Gastroesophageal sphincter (tissue), 4 donors: Measurements from ENCODE around the gene R3HDML. TPM values are rescaled to one million over a fixed set of nuclear protein-coding genes. Genes with fewer than 3 reads are reported as not detected.
"Not testable (repeated sequence)": the region's sequence is repeated elsewhere in the genome, so short reads cannot be mapped to it uniquely, and the experiment has no call there.

Source experiments
- ATAC-seq: fragments of 150-250 bp; one replicate; pipeline ENCODE4 v1.9.1; 2016; ENCODE audit warnings: mild to moderate bottlenecking, moderate library complexity
- H3K27ac ChIP-seq, 4 donors: fragments of 200-600 bp; sonication (generic) in 3 of 4; 1 replicate in 3 of 4; 2 replicates in 1 of 4; pipeline ENCODE4 v1.5.1; 2016 to 2019
- H3K27me3 ChIP-seq: fragments of 200-600 bp; sonication (generic); one replicate; pipeline ENCODE4 v1.5.1; 2019
- H3K36me3 ChIP-seq, 2 donors: fragments of 200-600 bp; sonication (generic); one replicate each; pipeline ENCODE4 v1.5.1; 2019; ENCODE audit warnings: control low read depth in 1 of 2
- H3K4me1 ChIP-seq, 3 donors: fragments of 200-600 bp; sonication (generic); 1 replicate in 2 of 3; 2 replicates in 1 of 3; pipeline ENCODE4 v1.5.1; 2016 to 2019; ENCODE audit warnings: control low read depth in 2 of 3
- H3K4me3 ChIP-seq, 2 donors: fragments of 200-600 bp; sonication (generic); one replicate each; pipeline ENCODE4 v1.5.1; 2019; ENCODE audit warnings: mild to moderate bottlenecking in 1 of 2, moderate library complexity in 1 of 2
- H3K9me3 ChIP-seq, 3 donors: fragments of 200-600 bp; sonication (generic); one replicate each; pipeline ENCODE4 v1.5.1; 2017 to 2019; ENCODE audit warnings: control low read depth in 2 of 3
- CTCF ChIP-seq, 4 experiments: fragments of 200-600 bp in 2 of 4; fragments of 450-650 bp in 2 of 4; sonication (generic) in 1 of 4; IDR thresholded peaks; one replicate each; pipeline ENCODE4 v1.5.1; 2017 to 2019; ENCODE audit warnings: antibody characterized with exemption in 4 of 4, mild to moderate bottlenecking in 2 of 4, moderate library complexity in 2 of 4
- EP300 ChIP-seq: sonication (generic); formaldehyde crosslinking; IDR thresholded peaks from one replicate; pipeline ENCODE4 v1.6.1; 2017; ENCODE audit warnings: antibody characterized with exemption, mild to moderate bottlenecking
- POLR2A ChIP-seq, 2 donors: fragments of 450-650 bp; IDR thresholded peaks; one replicate each; pipeline ENCODE4 v1.6.1; 2017; ENCODE audit warnings: antibody characterized with exemption in 2 of 2, mild to moderate bottlenecking in 2 of 2, moderate library complexity in 1 of 2
- POLR2AphosphoS5 ChIP-seq: sonication (generic); formaldehyde crosslinking; IDR thresholded peaks from one replicate; pipeline ENCODE4 v1.6.1; 2017; ENCODE audit warnings: antibody characterized with exemption
- WGBS, 2 donors: methylation state at CpG; one replicate each; pipeline ENCODE4 v1.1.5; 2018; ENCODE audit warnings: low coverage in 1 of 2; 5-methylcytosine and 5-hydroxymethylcytosine counted together
- total RNA-seq, 4 donors: library from RNA; depleted of rRNA; stranded (reverse); fragments of >200 nt; gene quantifications; one replicate each; pipeline ENCODE4 v1.1.0, GENCODE V29; 2016

The R3HDML gene
- total RNA-seq, 4 donors from 2014 or later = not detected

GRCh38 chr20:44296011-44296410 lies 40.8 kb upstream of the R3HDML start:
- Histone ChIP-seq H3K27me3 (no peaks in the 10 kb centered on the region), H3K27ac (no peak overlapping the region), H3K36me3 (no peaks in the 10 kb centered on the region), H3K9me3 (no peaks in the 10 kb centered on the region), H3K4me3 (no peak overlapping the region), H3K4me1 (no peaks in the 10 kb centered on the region)
- TF ChIP-seq EP300 (no peak), CTCF (IDR thresholded peaks at IDR 0.05) (no peak), POLR2A (IDR thresholded peaks at IDR 0.05) (no peak), POLR2AphosphoS5 (no peak)
- no peak for ATAC-seq
- 71 to 76% methylated on average over 5 of the region's 7 CpGs for WGBS, 2 donors

GRCh38 chr20:44297721-44298120 lies 39.1 kb upstream of the R3HDML start:
- 73 to 93% methylated on average over 2 to 3 of the region's 4 CpGs for WGBS, 2 donors
- Histone ChIP-seq H3K4me3 (no peak overlapping the region), H3K9me3 (no peaks in the 10 kb centered on the region), H3K27ac (no peak overlapping the region), H3K4me1 (no peaks in the 10 kb centered on the region), H3K27me3 (no peaks in the 10 kb centered on the region), H3K36me3 (no peaks in the 10 kb centered on the region)
- TF ChIP-seq POLR2AphosphoS5 (no peak), EP300 (no peak), CTCF (IDR thresholded peaks at IDR 0.05) (no peak), POLR2A (IDR thresholded peaks at IDR 0.05) (no peak)
- no peak for ATAC-seq

DNA sequence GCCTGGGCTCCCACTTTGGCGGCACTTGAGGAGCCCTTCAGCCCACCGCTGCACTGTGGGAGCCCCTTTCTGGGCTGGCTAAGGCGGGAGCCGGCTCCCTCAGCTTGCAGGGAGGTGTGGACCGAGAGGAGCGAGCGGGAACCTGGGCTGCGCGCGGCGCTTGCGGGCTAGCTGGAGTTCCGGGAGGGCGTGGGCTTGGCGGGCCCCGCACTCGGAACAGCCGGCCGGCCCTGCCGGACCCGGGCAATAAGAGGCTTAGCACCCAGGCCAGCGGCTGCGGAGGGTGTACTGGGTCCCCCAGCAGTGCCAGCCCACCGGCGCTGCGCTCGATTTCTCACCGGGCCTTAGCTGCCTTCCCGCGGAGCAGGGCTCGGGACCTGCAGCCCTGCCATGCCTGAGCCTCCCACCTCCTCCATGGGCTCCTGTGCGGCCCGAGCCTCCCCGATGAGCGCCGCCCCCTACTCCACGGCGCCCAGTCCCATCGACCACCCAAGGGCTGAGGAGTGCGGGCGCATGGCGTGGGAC lies 37.8 kb upstream of the R3HDML start:
- WGBS, 2 donors = no CpG with 5 or more reads among the region's 42 CpGs
- not testable (repeated sequence) for H3K9me3 ChIP-seq, ATAC-seq, H3K36me3 ChIP-seq, H3K27ac ChIP-seq, H3K27me3 ChIP-seq, H3K4me1 ChIP-seq, H3K4me3 ChIP-seq

GRCh38 chr20:44301285-44301684 lies 35.6 kb upstream of the R3HDML start:
- peaks cover 0 to 25% of the 10 kb centered on the region in 2 donors for H3K36me3 ChIP-seq
- H3K4me3 ChIP-seq = no peak overlapping the region
- no peak overlapping the region for H3K27ac ChIP-seq
- H3K27me3 ChIP-seq = no peaks in the 10 kb centered on the region
- no peak for TF ChIP-seq POLR2A (IDR thresholded peaks at IDR 0.05)
- no peak for TF ChIP-seq CTCF (IDR thresholded peaks at IDR 0.05)
- TF ChIP-seq EP300 = no peak
- no peak for TF ChIP-seq POLR2AphosphoS5
- no peaks in the 10 kb centered on the region for H3K4me1 ChIP-seq
- no peak for ATAC-seq
- no peaks in the 10 kb centered on the region for H3K9me3 ChIP-seq

DNA sequence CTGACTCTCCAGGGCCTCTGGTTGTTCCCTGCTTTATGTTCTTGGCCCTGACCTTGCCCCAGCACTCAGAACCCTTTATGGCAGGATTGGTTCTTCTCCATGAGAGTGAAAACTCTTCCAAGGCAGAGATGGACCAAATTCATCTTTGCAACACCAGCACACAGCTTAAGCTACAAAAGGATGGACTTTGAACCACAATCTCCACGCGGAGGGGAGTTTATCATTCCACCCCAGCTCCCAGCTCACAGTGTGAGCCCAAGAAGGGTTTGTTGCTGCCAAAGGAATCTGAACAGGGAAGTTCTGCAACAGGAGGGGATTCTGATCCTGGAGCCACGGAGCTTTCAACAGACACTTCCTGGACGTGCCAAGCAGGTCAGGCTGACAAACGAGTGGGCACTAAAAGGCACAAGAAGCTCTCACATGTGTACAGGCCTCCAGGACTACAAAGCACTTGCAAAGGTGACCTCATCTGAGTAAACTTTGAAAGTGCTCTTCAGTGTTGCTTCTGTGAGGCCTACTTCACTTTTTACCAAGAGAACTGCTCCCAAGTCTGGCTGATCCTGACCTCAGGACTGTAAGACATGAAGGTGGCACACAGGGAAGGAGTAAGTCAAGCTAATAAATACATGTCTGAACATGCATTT lies 34.7 kb upstream of the R3HDML start:
- H3K27ac ChIP-seq = no peak overlapping the region
- H3K9me3 ChIP-seq = no peaks in the 10 kb centered on the region
- H3K4me3 ChIP-seq = no peak overlapping the region
- no peak for TF ChIP-seq POLR2AphosphoS5
- no peak for TF ChIP-seq EP300
- no peak for TF ChIP-seq CTCF (IDR thresholded peaks at IDR 0.05)
- no peak for TF ChIP-seq POLR2A (IDR thresholded peaks at IDR 0.05)
- no peaks in the 10 kb centered on the region for H3K27me3 ChIP-seq
- no peak for ATAC-seq
- 64 to 80% methylated on average over 1 to 4 of the region's 5 CpGs for WGBS, 2 donors
- no peaks in the 10 kb centered on the region for H3K4me1 ChIP-seq
- H3K36me3 ChIP-seq = peaks cover 0 to 33% of the 10 kb centered on the region in 2 donors
